GM12878 (cell line): ENCODE data around the gene SETD7. TPM values are rescaled to one million over a fixed set of nuclear protein-coding genes. Genes with fewer than 3 reads are reported as not detected.

Source experiments
- ATAC-seq: fragments of 200-7000 bp; cut with Tn5 transposase; 3 replicates; pipeline ENCODE4 v1.9.1; 2020; ENCODE audit warnings: mild to moderate bottlenecking, moderate library complexity
- BruUV-seq: library from RNA; stranded (reverse); fragments of 400-500 nt; replicated peaks from 2 replicates; lab custom pipeline; 2021; lab: Mats Ljungman, UMichigan
- CTCF ChIA-PET: fragments of 300-600 bp; sonication (Branson Sonifier 250); formaldehyde crosslinking; extraction: SDS; loops from one replicate; lab custom pipeline; 2021; ENCODE audit warnings: inconsistent platforms; lab: Yijun Ruan, JAX
- POLR2A ChIA-PET: fragments of 350-600 bp; formaldehyde crosslinking; extraction: SDS; loops from one replicate; lab custom pipeline; 2021; ENCODE audit warnings: inconsistent platforms; lab: Charles Lee
- RAD21 ChIA-PET: fragments of 300-600 bp; sonication (Branson Sonifier 250); formaldehyde crosslinking; loops from one replicate; lab custom pipeline; 2023; ENCODE audit warnings: antibody characterized with exemption; ENCODE audit not compliant: unreplicated experiment; lab: Charles Lee
- SMC1A ChIA-PET: fragments of 300-600 bp; sonication (Branson Sonifier 250); formaldehyde crosslinking; loops from one replicate; lab custom pipeline; 2023; ENCODE audit not compliant: unreplicated experiment, uncharacterized antibody; lab: Charles Lee
- DNase-seq: peaks from one replicate; pipeline ENCODE4 v3.0.0-alpha.2; 2011; ENCODE audit warnings: low read depth, low spot score
- FAIRE-seq: peaks from 3 replicates; lab custom pipeline; 2011; peaks lifted over from hg19 to GRCh38; lab: Jason Lieb, UNC
- H2AFZ ChIP-seq: 2 replicates; pipeline ENCODE4 v1.6.0; 2011; ENCODE audit warnings: low read depth, low read length, control low read depth; ENCODE audit not compliant: control insufficient read depth
- H3K27ac ChIP-seq: 2 replicates; pipeline ENCODE4 v1.5.1; 2011; ENCODE audit warnings: control low read depth; ENCODE audit not compliant: control insufficient read depth, insufficient read depth
- H3K27me3 ChIP-seq, 2 experiments: replicated peaks in 1 of 2; 2 replicates each; pipeline versions ENCODE4 v1.6.0 to v1.6.1; 2011; ENCODE audit warnings: low read length in 1 of 2; ENCODE audit not compliant: control insufficient read depth in 2 of 2, insufficient read depth in 2 of 2
- H3K36me3 ChIP-seq, 2 experiments: 2 replicates each; pipeline ENCODE4 v1.5.1; 2011; ENCODE audit warnings: low read length in 1 of 2; ENCODE audit not compliant: control insufficient read depth in 2 of 2, insufficient read depth in 2 of 2
- H3K4me1 ChIP-seq: 2 replicates; pipeline ENCODE4 v1.6.1; 2011; ENCODE audit warnings: mild to moderate bottlenecking, low read length, moderate library complexity, mixed read lengths; ENCODE audit not compliant: control insufficient read depth, insufficient read depth
- H3K4me2 ChIP-seq: 2 replicates; pipeline ENCODE4 v1.6.0; 2011; ENCODE audit warnings: control low read depth; ENCODE audit not compliant: control insufficient read depth, insufficient read depth
- H3K4me3 ChIP-seq: fragments of 200-600 bp; sonication (generic); 2 replicates; pipeline ENCODE4 v1.5.1; 2016
- H3K79me2 ChIP-seq: 2 replicates; pipeline ENCODE4 v1.6.0; 2011; ENCODE audit warnings: low read length; ENCODE audit not compliant: control insufficient read depth, insufficient read depth
- H3K9ac ChIP-seq: 2 replicates; pipeline ENCODE4 v1.8.0; 2011; ENCODE audit warnings: low read length, control low read depth, mixed read lengths; ENCODE audit not compliant: control insufficient read depth, insufficient read depth
- H3K9me3 ChIP-seq: replicated peaks from 3 replicates; pipeline ENCODE4 v1.5.1; 2011; ENCODE audit warnings: mild to moderate bottlenecking, low read length; ENCODE audit not compliant: control insufficient read depth, insufficient read depth
- H4K20me1 ChIP-seq: 2 replicates; pipeline ENCODE4 v1.6.0; 2011; ENCODE audit not compliant: control insufficient read depth, insufficient read depth
- BHLHE40 ChIP-seq, 2 experiments: fragments of 450-650 bp in 1 of 2; IDR thresholded peaks; 2 replicates each; pipeline ENCODE4 v1.6.1; 2011 to 2017; ENCODE audit warnings: low read depth in 2 of 2, borderline replicate concordance in 1 of 2, improper control_type of control experiment in 1 of 2, low read length in 1 of 2, mild to moderate bottlenecking in 1 of 2
- EGR1 ChIP-seq, 2 experiments: IDR thresholded peaks; 1 replicate in 1 of 2; 2 replicates in 1 of 2; pipeline ENCODE4 v1.6.1; 2011 to 2012; ENCODE audit warnings: low read depth in 2 of 2, low read length in 2 of 2, borderline replicate concordance in 1 of 2, mild to moderate bottlenecking in 1 of 2, moderate library complexity in 1 of 2
- NFYB ChIP-seq: IDR thresholded peaks from 2 replicates; pipeline ENCODE4 v1.6.1; 2011; ENCODE audit warnings: low read depth, mild to moderate bottlenecking, low read length, improper control_type of control experiment, moderate library complexity; ENCODE audit not compliant: insufficient read depth
- NR2F1 ChIP-seq: fragments of 450-650 bp; conservative IDR thresholded peaks from 2 replicates; pipeline ENCODE4 v1.6.1; 2017; ENCODE audit warnings: mild to moderate bottlenecking
- NRF1 ChIP-seq: conservative IDR thresholded peaks from 2 replicates; pipeline ENCODE4 v1.6.1; 2011; ENCODE audit warnings: mild to moderate bottlenecking, low read depth, low read length, improper control_type of control experiment
- RCOR1 ChIP-seq: conservative IDR thresholded peaks from 2 replicates; pipeline ENCODE4 v1.6.1; 2012; ENCODE audit warnings: low read depth, low read length, improper control_type of control experiment
- SMC3 ChIP-seq: IDR thresholded peaks from 2 replicates; pipeline ENCODE4 v1.6.1; 2011; ENCODE audit warnings: low read length, improper control_type of control experiment, borderline replicate concordance
- SPI1 ChIP-seq: IDR thresholded peaks from 2 replicates; pipeline ENCODE4 v1.6.1; 2011; ENCODE audit warnings: low read depth, mild to moderate bottlenecking, low read length, moderate library complexity, borderline replicate concordance; ENCODE audit not compliant: insufficient read depth
- TCF7 ChIP-seq: IDR thresholded peaks from 2 replicates; pipeline ENCODE4 v1.6.1; 2014; ENCODE audit warnings: antibody characterized with exemption, borderline replicate concordance
- WGBS: methylation state at CpG from one replicate; pipeline ENCODE4 v1.1.6; 2016; ENCODE audit warnings: low lambda C conversion rate; ENCODE audit not compliant: insufficient replicate concordance, insufficient coverage; ENCODE audit errors: missing lambda C conversion rate; 5-methylcytosine and 5-hydroxymethylcytosine counted together
- in situ Hi-C: fragments of 300-500 bp; cut with MboI; formaldehyde crosslinking; loops from 9 replicates; pipeline ENCODE4 v1.14.3; 2018; ENCODE audit warnings: mixed read lengths
- intact Hi-C: fragments of 100-400 bp; cut with micrococcal nuclease; formaldehyde crosslinking; loops from one replicate; pipeline ENCODE4 v1.14.2; 2022; ENCODE audit not compliant: unreplicated experiment
- polyA plus RNA-seq, 11 experiments: library from polyadenylated mRNA; depleted of rRNA in 4 of 11; unstranded in 6 of 11; stranded (reverse) in 5 of 11; fragments of >200 nt; fragmentation: Nextera tagmentation in 4 of 11; fragmentation: Illumina TruSeq in 1 of 11; extraction: Ambion mirVana in 4 of 11; extraction: Trizol in 1 of 11; gene quantifications; 1 replicate in 1 of 11; 2 replicates in 10 of 11; pipeline versions ENCODE4 v1.2.1 to v1.2.3, GENCODE V29; 2011 to 2016; ENCODE audit warnings: inconsistent platforms in 2 of 11, missing spikeins in 2 of 11, low read depth in 1 of 11
- total RNA-seq, 4 experiments: library from RNA; depleted of rRNA in 3 of 4; stranded (reverse); fragments of >200 nt in 3 of 4; fragmentation: Illumina TruSeq in 1 of 4; extraction: Trizol in 1 of 4; gene quantifications; 2 replicates each; pipeline versions ENCODE4 v1.2.1 to v1.2.3, GENCODE V29; 2013 to 2021
- TF ChIP-seq, protein P1 (sequence below): IDR thresholded peaks from 2 replicates; pipeline ENCODE4 v1.6.1; 2011; ENCODE audit warnings: low read depth, low read length, improper control_type of control experiment, borderline replicate concordance
- TF ChIP-seq, protein P2 (sequence below): fragments of 450-650 bp; IDR thresholded peaks from 2 replicates; pipeline ENCODE4 v1.6.1; 2016; ENCODE audit warnings: mild to moderate bottlenecking

Gene SETD7
- total and polyA plus RNA-seq, 10 of the 15 experiments (the other 5 are each of a cell fraction or from before 2014, with no cell fraction given), result 0.03 to 0.82 (median 0.44) TPM

DNA sequence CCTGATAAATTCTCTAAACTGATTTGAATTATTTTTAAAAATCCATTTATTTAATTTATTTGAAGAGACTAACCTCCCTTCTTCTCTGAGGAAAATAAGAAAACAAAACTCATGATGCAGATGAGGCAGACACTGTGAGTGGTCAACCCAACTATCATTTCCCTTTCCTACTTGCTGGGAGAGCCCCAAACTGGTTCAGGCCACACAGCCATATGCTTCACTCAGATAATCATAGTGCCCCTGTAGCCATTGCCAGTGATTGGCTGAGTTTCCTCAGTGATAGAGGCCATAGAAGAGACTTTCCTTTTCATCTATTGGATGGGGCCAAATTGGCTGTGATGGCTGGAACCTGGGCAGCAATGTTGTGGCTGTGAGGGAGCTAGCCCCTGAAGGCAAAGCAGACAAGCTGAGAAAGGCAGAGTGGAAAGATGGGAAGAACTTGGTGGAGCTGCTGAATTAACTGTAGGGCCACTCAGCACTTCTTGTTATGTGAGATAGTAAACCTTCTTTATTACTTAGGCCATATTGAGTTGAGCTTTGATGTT lies 52.3 kb downstream of the SETD7 start:
- ChIA-PET SMC1A (interaction anchor here (1.1 to 1.3 kb wide), 3 partner anchors 11 to 88 kb away, joined by 3 to 7 read pairs (median 4); no protein-coding TSS in a partner anchor), CTCF (interaction anchor here (0.6 to 2.8 kb wide), 3 partner anchors 26 to 143 kb away, joined by 3 to 22 read pairs (median 5); no protein-coding TSS in a partner anchor), RAD21 (no interaction called here), POLR2A (interaction anchor here (0.6 kb wide), 1 partner anchor 10 kb away, joined by 3 read pairs; no protein-coding TSS in a partner anchor)
- Histone ChIP-seq H3K27me3 (no peaks in the 10 kb centered on the region), H3K27ac (no peak overlapping the region), H4K20me1 (no peaks in the 10 kb centered on the region), H3K4me3 (no peak overlapping the region), H3K9me3 (no peaks in the 10 kb centered on the region), H3K4me2 (no peak overlapping the region), H3K4me1 (no peaks in the 10 kb centered on the region), H3K79me2 (no peaks in the 10 kb centered on the region), H3K9ac (no peak overlapping the region), H2AFZ (no peak overlapping the region), H3K36me3 (no peaks in the 10 kb centered on the region)
- intact Hi-C loops (no loop called here), in situ Hi-C loops (no loop called here)
- no peak for DNase-seq
- BruUV-seq, result no TSS peak
- ATAC-seq, result peak; percentile 70
- no peak for FAIRE-seq
- TF ChIP-seq NFYB, result 0 out of 2 replicates have a peak, but pooled peaks have one; percentile 45
- no peak for TF ChIP-seq SMC3
- TF ChIP-seq EGR1 (IDR thresholded peaks at IDR 0.05; ENCODE audit: borderline replicate concordance in 1 of 2, low read depth in 2 of 2, low read length in 2 of 2), result no peak

DNA sequence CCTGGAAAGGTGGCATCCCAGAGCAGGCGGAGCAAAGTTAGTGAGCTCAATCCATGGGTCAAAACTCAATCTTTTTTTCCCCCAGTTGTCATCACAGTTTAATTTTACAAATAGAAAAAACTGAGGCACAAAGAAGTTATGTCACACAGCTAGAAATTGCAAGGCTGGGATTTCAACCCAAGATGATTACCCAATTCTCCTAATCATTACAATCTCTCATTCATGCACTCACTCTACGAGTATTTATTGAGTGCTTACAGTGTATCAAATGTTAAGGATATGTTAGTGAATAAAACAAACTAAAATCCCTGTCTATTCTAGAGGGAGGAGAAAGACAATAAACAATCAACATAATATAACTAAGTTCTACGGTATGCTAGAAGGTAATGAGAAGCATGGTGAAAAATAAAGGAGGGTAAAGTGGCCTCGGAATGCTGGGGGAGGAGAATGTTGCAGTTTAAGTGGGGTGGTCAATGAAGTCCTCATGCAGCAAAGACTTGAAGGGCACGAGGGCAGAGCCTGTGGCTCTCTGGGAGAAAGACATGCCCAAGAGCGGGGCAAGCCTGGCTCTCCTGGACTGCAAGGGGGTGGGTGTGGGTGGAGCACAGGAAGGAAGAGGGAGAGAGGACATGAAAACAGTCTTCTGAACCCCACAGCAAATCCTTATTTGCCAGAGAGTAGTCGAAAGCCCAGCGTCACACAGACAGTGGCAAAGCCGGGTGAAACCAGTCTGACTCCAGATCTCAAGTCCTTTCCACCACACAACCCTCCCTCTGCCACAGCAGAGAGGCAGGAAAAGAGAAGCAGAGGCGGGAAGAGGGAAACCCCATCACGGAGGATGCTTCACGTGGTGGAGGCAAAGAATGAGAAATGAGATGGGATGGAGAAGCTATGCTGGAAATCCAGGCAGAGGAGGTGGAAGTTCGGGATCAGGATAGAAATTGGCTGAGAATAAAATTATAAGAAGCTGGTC lies 53.8 kb downstream of the SETD7 start:
- WGBS, result 26% methylated on average over 10 of the region's 13 CpGs
- no peak for DNase-seq
- ChIA-PET SMC1A (no interaction called here), CTCF (interaction anchor here (1.4 to 2.8 kb wide), 2 partner anchors 28 to 86 kb away, joined by 4 to 22 read pairs; no protein-coding TSS in a partner anchor), RAD21 (no interaction called here), POLR2A (no interaction called here)
- H3K27ac ChIP-seq, result no peak overlapping the region
- no peak overlapping the region for H3K4me3 ChIP-seq
- TF ChIP-seq, protein P1, sequence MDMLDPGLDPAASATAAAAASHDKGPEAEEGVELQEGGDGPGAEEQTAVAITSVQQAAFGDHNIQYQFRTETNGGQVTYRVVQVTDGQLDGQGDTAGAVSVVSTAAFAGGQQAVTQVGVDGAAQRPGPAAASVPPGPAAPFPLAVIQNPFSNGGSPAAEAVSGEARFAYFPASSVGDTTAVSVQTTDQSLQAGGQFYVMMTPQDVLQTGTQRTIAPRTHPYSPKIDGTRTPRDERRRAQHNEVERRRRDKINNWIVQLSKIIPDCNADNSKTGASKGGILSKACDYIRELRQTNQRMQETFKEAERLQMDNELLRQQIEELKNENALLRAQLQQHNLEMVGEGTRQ, result no peak
- TF ChIP-seq TCF7 (no peak), NRF1 (no peak), NR2F1 (no peak), SPI1 (no peak), RCOR1 (no peak), BHLHE40 (IDR thresholded peaks at IDR 0.05; ENCODE audit: borderline replicate concordance in 1 of 2, low read depth in 2 of 2, low read length in 1 of 2) (no peak)
- TF ChIP-seq, protein P2, sequence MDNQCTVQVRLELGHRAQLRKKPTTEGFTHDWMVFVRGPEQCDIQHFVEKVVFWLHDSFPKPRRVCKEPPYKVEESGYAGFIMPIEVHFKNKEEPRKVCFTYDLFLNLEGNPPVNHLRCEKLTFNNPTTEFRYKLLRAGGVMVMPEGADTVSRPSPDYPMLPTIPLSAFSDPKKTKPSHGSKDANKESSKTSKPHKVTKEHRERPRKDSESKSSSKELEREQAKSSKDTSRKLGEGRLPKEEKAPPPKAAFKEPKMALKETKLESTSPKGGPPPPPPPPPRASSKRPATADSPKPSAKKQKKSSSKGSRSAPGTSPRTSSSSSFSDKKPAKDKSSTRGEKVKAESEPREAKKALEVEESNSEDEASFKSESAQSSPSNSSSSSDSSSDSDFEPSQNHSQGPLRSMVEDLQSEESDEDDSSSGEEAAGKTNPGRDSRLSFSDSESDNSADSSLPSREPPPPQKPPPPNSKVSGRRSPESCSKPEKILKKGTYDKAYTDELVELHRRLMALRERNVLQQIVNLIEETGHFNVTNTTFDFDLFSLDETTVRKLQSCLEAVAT, result no peak
- no peaks in the 10 kb centered on the region for H3K79me2 ChIP-seq
- no peaks in the 10 kb centered on the region for H4K20me1 ChIP-seq
- no peak for FAIRE-seq
- no peak overlapping the region for H2AFZ ChIP-seq
- H3K4me1 ChIP-seq, result no peaks in the 10 kb centered on the region
- intact Hi-C loops, result no loop called here
- H3K9me3 ChIP-seq, result no peaks in the 10 kb centered on the region
- H3K9ac ChIP-seq, result no peak overlapping the region
- no TSS peak for BruUV-seq
- no peaks in the 10 kb centered on the region for H3K36me3 ChIP-seq
- no peaks in the 10 kb centered on the region for H3K27me3 ChIP-seq
- in situ Hi-C loops, result no loop called here
- ATAC-seq, result no peak
- no peak overlapping the region for H3K4me2 ChIP-seq
